Epithelial cell of esophagus (primary cell): Measurements from ENCODE around the gene SFRP2.
A peak's percentile ranks its signal among the peaks of the same experiment; 100 is the strongest.

ENCODE experiments used
- DNase-seq: peaks from one replicate; pipeline ENCODE4 v3.0.0; 2010; ENCODE audit warnings: low read depth
- H3K4me3 ChIP-seq: 2 replicates; pipeline ENCODE4 v1.5.1; 2011; ENCODE audit warnings: mild to moderate bottlenecking, low read length, control low read depth
- TF ChIP-seq, protein P1 (sequence below): IDR thresholded peaks from 2 replicates; pipeline ENCODE4 v1.5.1; 2011; ENCODE audit warnings: low read depth, mild to moderate bottlenecking, low read length, control low read depth, inconsistent platforms; ENCODE audit not compliant: insufficient read depth; ENCODE audit errors: missing control alignments

SFRP2 gene

GRCh38 chr4:153759407-153760316, 29.2 kb downstream of the SFRP2 start, which contains the start of gene RNF175:
Gene RNF175, minus strand, starts transcription at chr4:153760024. Its CDS starts 162 bp downstream, at chr4:153759862.
- DNase-seq, result no peak
- TF ChIP-seq, protein P1, sequence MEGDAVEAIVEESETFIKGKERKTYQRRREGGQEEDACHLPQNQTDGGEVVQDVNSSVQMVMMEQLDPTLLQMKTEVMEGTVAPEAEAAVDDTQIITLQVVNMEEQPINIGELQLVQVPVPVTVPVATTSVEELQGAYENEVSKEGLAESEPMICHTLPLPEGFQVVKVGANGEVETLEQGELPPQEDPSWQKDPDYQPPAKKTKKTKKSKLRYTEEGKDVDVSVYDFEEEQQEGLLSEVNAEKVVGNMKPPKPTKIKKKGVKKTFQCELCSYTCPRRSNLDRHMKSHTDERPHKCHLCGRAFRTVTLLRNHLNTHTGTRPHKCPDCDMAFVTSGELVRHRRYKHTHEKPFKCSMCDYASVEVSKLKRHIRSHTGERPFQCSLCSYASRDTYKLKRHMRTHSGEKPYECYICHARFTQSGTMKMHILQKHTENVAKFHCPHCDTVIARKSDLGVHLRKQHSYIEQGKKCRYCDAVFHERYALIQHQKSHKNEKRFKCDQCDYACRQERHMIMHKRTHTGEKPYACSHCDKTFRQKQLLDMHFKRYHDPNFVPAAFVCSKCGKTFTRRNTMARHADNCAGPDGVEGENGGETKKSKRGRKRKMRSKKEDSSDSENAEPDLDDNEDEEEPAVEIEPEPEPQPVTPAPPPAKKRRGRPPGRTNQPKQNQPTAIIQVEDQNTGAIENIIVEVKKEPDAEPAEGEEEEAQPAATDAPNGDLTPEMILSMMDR, result no peak

DNA sequence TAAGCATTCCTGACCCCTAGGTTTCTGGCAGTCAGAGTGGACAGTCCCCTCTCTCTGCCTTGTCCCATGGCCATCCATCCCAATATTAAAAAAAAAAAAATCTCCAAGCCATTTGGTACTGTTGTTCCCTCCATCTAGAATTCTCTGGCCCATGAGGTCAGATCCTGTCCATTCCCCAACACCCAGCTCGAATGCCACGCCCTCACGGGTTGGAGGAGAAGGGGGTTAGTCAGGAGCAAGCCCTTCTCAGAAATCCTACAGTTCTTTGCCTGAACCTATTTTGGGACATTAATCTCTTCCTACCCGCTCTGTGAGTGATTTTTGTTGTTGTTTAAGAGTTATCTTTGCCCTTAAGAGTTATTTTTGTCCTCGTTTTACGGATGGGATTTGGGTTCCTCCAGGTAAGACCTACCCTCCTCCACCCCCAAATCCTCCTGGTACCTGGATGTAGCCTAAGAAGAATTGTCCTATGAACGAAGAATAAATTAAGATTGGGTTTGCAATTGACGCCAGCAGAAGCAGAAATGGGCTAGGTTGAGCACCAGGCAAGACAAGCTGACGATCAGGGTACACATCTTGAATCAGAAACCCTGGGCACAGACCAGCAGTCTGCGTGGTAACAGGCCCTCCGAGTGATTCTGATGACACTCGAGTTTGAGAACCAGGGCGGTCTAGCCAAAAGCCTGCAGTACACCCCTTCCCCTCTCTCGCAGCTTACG, 30.0 kb downstream of the SFRP2 start:
- DNase-seq, result no peak
- TF ChIP-seq, protein P1, result no peak
- H3K4me3 ChIP-seq, result no peak overlapping the region

More at GRCh38 chr4:153759407-153760316, 29.2 kb downstream of the SFRP2 start, which contains the start of gene RNF175:
- H3K4me3 ChIP-seq, result peak within 1 kb of the TSS; percentile 25

GRCh38 chr4:153758136-153758535, 30.7 kb downstream of the SFRP2 start:
- no peak overlapping the region for H3K4me3 ChIP-seq
- TF ChIP-seq, protein P1, result no peak
- no peak for DNase-seq

GRCh38 chr4:153757407-153757806, 31.5 kb downstream of the SFRP2 start:
- H3K4me3 ChIP-seq, result no peak overlapping the region
- no peak for DNase-seq
- TF ChIP-seq, protein P1, result no peak

- TF ChIP-seq, protein P1, result no peak
- no peak for DNase-seq
- no peak overlapping the region for H3K4me3 ChIP-seq
Observed at GRCh38 chr4:153755186-153755585, 33.7 kb downstream of the SFRP2 start.

GRCh38 chr4:153750197-153750817, 38.6 kb downstream of the SFRP2 start:
- TF ChIP-seq, protein P1, result peak; percentile 92
- peak; percentile 84 for DNase-seq
- H3K4me3 ChIP-seq, result no peak overlapping the region
